SH-SY5Y (cell line): ENCODE measurements around the gene CCDC137.

Experiments
- GATA2 ChIP-seq: IDR thresholded peaks from 2 replicates; pipeline ENCODE4 v1.6.1; 2011; ENCODE audit warnings: mild to moderate bottlenecking, low read depth, low read length
- GATA3 ChIP-seq: IDR thresholded peaks from 2 replicates; pipeline ENCODE4 v1.6.1; 2011; ENCODE audit warnings: low read depth, mild to moderate bottlenecking, low read length, moderate library complexity

GRCh38 chr17:81706757-81707624 is 40.5 kb downstream of the CCDC137 start:
- TF ChIP-seq GATA3 (no peak), GATA2 (no peak)
